ES-I3 (cell line): Measurements from ENCODE around the gene SLC25A45.

Experiments used
- H3K36me3 ChIP-seq: 2 replicates; pipeline ENCODE4 v1.6.1; 2013; ENCODE audit warnings: mild to moderate bottlenecking, low read length, control low read depth, moderate library complexity; ENCODE audit not compliant: insufficient read depth
- H3K4me1 ChIP-seq: 2 replicates; pipeline ENCODE4 v1.6.1; 2013; ENCODE audit warnings: mild to moderate bottlenecking, control low read depth, low read length; ENCODE audit not compliant: insufficient read depth
- H3K9ac ChIP-seq: 2 replicates; pipeline ENCODE4 v1.6.1; 2013; ENCODE audit warnings: low read depth, mild to moderate bottlenecking, low read length, moderate library complexity
- H3K9me3 ChIP-seq: 2 replicates; pipeline ENCODE4 v1.6.1; 2013; ENCODE audit warnings: mild to moderate bottlenecking, low read length, moderate library complexity; ENCODE audit not compliant: control insufficient read depth, insufficient read depth

SLC25A45 gene

GRCh38 chr11:65401803-65402248 lies 19.4 kb upstream of the SLC25A45 start:
- Histone ChIP-seq H3K36me3 (no peaks in the 10 kb centered on the region), H3K4me1 (no peaks in the 10 kb centered on the region), H3K9ac (no peak overlapping the region), H3K9me3 (no peaks in the 10 kb centered on the region)

GRCh38 chr11:65401073-65401802 lies 18.8 kb upstream of the SLC25A45 start:
- Histone ChIP-seq H3K9ac (no peak overlapping the region), H3K36me3 (no peaks in the 10 kb centered on the region), H3K9me3 (no peaks in the 10 kb centered on the region), H3K4me1 (no peaks in the 10 kb centered on the region)

- no peaks in the 10 kb centered on the region for H3K36me3 ChIP-seq
- H3K9ac ChIP-seq, result no peak overlapping the region
- H3K4me1 ChIP-seq, result no peaks in the 10 kb centered on the region
- H3K9me3 ChIP-seq, result no peaks in the 10 kb centered on the region
Measured at GRCh38 chr11:65400307-65401072, 18.0 kb upstream of the SLC25A45 start.

- Histone ChIP-seq H3K9me3 (no peaks in the 10 kb centered on the region), H3K4me1 (no peaks in the 10 kb centered on the region), H3K36me3 (no peaks in the 10 kb centered on the region), H3K9ac (no peak overlapping the region)
Measured at GRCh38 chr11:65399845-65400244, 17.4 kb upstream of the SLC25A45 start.

- Histone ChIP-seq H3K9ac (no peak overlapping the region), H3K36me3 (no peaks in the 10 kb centered on the region), H3K9me3 (no peaks in the 10 kb centered on the region), H3K4me1 (no peaks in the 10 kb centered on the region)
Measured at GRCh38 chr11:65399249-65399648, 16.8 kb upstream of the SLC25A45 start.

GRCh38 chr11:65398362-65398910 lies 16.0 kb upstream of the SLC25A45 start:
- Histone ChIP-seq H3K36me3 (no peaks in the 10 kb centered on the region), H3K9ac (no peak overlapping the region), H3K4me1 (no peaks in the 10 kb centered on the region), H3K9me3 (no peaks in the 10 kb centered on the region)

GRCh38 chr11:65396769-65397745 lies 14.6 kb upstream of the SLC25A45 start:
- Histone ChIP-seq H3K36me3 (no peaks in the 10 kb centered on the region), H3K9me3 (no peaks in the 10 kb centered on the region), H3K9ac (no peak overlapping the region), H3K4me1 (no peaks in the 10 kb centered on the region)

GRCh38 chr11:65395961-65396530 lies 13.6 kb upstream of the SLC25A45 start:
- H3K9ac ChIP-seq, result no peak overlapping the region
- no peaks in the 10 kb centered on the region for H3K9me3 ChIP-seq
- no peaks in the 10 kb centered on the region for H3K36me3 ChIP-seq
- H3K4me1 ChIP-seq, result peaks cover 3% of the 10 kb centered on the region

- H3K36me3 ChIP-seq, result no peaks in the 10 kb centered on the region
- H3K9ac ChIP-seq, result no peak overlapping the region
- H3K9me3 ChIP-seq, result no peaks in the 10 kb centered on the region
- peaks cover 16% of the 10 kb centered on the region for H3K4me1 ChIP-seq
Measured at GRCh38 chr11:65394125-65394536, 11.7 kb upstream of the SLC25A45 start.

- no peak overlapping the region for H3K9ac ChIP-seq
Measured at GRCh38 chr11:65393513-65394079, 11.2 kb upstream of the SLC25A45 start.

GRCh38 chr11:65392899-65393298 lies 10.5 kb upstream of the SLC25A45 start:
- H3K36me3 ChIP-seq, result no peaks in the 10 kb centered on the region
- peaks cover 19% of the 10 kb centered on the region for H3K4me1 ChIP-seq
- no peak overlapping the region for H3K9ac ChIP-seq
- H3K9me3 ChIP-seq, result no peaks in the 10 kb centered on the region

More at GRCh38 chr11:65393513-65394079, 11.2 kb upstream of the SLC25A45 start:
- H3K9me3 ChIP-seq, result no peaks in the 10 kb centered on the region
- no peaks in the 10 kb centered on the region for H3K36me3 ChIP-seq
- peaks cover 17% of the 10 kb centered on the region for H3K4me1 ChIP-seq

GRCh38 chr11:65392186-65392829 lies 9.9 kb upstream of the SLC25A45 start:
- H3K4me1 ChIP-seq, result peaks cover 19% of the 10 kb centered on the region
- H3K36me3 ChIP-seq, result no peaks in the 10 kb centered on the region
- no peaks in the 10 kb centered on the region for H3K9me3 ChIP-seq

GRCh38 chr11:65390996-65391395 lies 8.6 kb upstream of the SLC25A45 start:
- Histone ChIP-seq H3K36me3 (no peaks in the 10 kb centered on the region), H3K4me1 (peaks cover 19% of the 10 kb centered on the region), H3K9ac (no peak overlapping the region), H3K9me3 (no peaks in the 10 kb centered on the region)

More at GRCh38 chr11:65392186-65392829, 9.9 kb upstream of the SLC25A45 start:
- no peak overlapping the region for H3K9ac ChIP-seq
